COLO668 (cell line): ENCODE measurements around the gene CT45A1.
"Not testable (repeated sequence)": the region's sequence is repeated elsewhere in the genome, so short reads cannot be mapped to it uniquely, and the experiment has no call there.

Source experiments
- DNase-seq: peaks from one replicate; lab custom pipeline; 2025; ENCODE audit not compliant: unreplicated experiment; lab: John Stamatoyannopoulos, UW

CT45A1 gene, protein sequence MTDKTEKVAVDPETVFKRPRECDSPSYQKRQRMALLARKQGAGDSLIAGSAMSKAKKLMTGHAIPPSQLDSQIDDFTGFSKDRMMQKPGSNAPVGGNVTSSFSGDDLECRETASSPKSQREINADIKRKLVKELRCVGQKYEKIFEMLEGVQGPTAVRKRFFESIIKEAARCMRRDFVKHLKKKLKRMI

DNA sequence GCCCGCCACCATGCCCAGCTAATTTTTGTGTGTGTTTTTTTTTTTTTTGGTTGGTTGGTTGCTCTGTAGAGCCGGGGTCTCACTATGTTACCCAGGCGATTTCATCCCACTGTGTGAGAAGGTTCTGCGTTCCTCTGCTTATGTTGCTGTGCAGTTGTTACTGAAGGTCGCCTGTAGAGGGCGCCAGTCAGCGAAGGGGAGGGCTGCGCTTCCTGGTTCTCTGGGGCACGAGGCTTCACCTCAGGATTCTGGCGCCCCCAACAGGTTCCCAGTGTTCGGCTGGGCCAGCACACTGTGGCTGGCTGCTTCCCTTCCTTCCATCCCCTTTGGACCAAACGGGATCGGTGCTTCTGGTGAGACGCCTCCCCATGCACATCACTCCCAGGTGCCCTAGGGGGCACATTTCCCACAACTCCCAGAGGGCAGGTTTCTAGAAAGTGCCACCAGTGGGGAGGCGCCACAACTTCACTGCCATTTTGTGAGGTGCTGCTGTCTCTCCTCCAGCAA is at the start of gene CT45A1:
TSS of gene CT45A1 (plus strand) at position 457 of the 507 bp plus-strand sequence. CDS start 5,302 bp downstream, outside the sequence.
- DNase-seq = peak; percentile 0

DNA sequence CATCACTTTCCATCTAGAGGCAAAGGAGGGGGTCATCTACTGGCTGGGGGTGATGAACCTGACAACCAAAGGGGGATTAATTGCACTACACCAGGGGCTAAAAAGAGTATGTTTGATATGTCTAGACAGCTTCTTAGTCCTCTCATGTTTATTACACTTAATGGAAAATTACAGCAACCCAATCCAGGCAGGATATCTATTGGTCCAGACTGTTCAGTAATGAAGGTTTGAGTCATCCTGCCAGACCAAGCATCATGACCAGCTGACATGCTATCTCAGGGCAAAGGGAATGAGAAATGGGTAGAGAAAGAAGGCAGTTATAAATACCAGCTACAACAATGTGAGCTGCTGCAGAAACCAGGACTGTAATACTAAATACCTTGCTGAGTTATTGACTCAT is 40.5 kb upstream of the CT45A1 start:
- not testable (repeated sequence) for DNase-seq

DNA sequence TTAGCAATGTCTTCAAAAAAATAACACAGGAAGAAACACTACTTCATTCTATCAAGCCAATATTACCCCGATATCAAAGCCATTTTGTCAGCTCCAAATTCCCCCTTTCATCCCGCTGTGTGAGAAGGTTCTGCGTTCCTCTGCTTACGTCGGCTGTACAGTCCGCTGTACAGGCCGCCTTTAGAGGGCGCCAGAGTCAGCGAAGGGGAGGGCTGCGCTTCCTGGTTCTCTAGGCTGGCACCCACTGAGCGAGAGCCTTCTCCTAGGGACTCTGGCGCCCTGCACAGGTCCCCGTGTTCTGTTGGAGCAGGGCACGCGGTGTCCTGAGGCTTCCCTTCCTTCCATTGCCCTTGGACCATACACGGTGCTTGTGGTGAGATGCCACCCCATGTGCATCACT is 25.3 kb upstream of the CT45A1 start:
- peak; percentile 19 for DNase-seq

DNA sequence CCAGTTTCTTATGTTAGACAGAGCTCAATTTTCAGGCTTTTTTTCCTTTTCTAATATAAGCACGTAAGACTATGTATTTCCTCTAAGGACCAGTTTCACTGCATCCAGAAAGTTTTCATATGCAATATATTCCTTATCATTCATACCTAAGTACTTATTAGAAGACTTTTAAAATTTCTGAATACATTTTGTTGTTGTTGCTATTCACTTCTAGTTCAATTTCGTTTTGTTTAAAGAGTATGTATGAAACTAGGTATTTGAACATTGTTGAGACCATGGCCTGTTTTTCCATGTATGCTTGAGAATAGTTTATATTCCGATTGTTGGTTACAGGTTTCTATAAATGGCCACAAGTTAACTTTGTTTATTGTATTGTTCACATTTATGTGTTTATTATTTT is 18.0 kb upstream of the CT45A1 start:
- no peak for DNase-seq

DNA sequence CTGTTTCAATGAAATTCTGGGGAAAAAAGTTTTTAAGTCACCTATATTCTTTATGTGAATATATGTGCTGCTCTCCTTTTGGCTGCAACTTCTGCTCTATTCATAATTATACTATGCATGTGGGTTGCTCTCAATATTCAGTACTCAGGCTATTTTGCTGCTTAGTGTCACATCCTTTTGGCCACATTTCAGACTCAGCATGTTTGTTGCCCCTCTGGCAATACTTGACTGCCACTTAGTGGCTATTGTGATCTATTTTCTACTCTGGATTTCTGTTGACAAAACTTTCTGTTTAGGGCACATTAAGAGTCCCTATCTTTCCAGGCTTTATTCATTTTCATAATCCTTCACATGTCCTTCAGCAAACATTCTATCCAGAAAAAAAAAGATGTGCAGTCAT is 15.8 kb upstream of the CT45A1 start:
- DNase-seq = no peak

DNA sequence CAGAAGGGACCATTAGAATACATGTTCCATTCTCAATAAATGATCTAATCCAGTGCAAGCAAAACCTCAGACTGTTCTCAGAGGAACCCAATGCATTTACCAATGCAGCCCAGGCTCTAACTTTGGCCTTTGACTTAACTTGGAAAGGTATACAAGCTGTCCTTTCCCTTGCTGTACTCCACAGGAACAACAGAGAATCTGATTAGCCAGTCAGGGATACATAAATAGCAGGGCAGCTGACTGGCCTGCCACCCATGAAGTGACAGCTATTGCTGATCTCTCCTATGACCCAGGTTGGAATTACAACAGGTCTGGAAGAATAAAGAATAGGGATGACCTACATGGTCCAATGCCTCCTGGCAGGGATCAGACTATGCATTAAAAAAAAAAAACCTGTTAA is 14.5 kb upstream of the CT45A1 start:
- no peak for DNase-seq

DNA sequence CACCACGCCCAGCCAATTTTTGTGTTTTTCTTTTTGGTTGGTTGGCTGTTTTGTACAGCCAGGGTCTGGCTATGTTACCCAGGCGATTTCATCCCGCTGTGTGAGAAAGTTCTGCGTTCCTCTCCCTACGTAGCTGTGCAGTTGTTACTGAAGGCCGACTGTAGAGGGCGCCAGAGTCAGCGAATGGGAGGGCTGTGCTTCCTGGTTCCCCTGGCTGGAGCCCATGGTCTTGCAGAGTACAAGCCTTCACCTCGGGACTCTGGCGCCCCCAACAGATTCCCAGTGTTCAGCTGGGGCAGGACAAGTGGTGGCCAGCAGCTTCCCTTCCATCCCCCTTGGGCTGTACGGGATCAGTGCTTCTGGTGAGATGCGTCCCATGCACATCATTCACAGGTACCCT is 5.6 kb upstream of the CT45A1 start:
- DNase-seq = peak; percentile 4

DNA sequence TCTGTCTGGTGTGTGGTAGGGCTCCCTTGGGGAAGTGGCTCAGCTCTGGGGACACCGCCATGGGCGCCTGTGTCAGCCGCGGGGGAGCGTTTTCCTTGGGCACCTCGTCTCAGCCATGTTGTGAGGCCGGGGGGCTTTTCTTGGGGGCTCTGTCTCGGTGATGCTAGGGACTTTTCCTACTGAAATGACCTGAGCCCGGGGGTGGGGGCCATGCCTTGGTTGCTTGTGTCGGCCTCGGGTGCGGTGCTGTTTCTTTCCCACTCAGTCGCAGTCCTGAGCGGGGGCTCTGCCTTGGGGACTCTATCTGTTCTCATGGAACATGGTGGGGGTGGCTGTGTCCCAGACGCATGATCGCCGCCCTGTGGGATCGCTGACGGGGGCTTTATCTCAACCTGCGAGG is 356 bp downstream of the CT45A1 start:
- DNase-seq = no peak

DNA sequence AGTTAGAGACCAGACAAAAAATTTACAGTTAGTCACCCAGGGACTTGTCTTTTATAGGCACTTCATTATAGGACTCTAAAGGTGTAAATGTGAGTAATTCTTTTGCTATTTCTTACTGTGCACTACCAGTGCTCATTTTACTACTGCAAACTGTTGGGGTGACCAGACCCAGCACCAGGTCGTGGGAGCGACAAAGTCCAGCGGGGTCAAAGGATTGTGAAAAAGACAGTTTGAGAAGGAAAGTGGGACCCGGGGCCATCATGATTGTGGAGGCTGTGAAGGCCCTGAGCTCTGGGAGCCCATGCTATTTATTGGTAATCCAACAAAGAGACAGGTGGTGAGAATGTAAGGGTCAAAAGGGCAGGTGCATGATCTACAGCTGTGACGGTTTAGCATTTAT is 21.2 kb downstream of the CT45A1 start:
- not testable (repeated sequence) for DNase-seq

DNA sequence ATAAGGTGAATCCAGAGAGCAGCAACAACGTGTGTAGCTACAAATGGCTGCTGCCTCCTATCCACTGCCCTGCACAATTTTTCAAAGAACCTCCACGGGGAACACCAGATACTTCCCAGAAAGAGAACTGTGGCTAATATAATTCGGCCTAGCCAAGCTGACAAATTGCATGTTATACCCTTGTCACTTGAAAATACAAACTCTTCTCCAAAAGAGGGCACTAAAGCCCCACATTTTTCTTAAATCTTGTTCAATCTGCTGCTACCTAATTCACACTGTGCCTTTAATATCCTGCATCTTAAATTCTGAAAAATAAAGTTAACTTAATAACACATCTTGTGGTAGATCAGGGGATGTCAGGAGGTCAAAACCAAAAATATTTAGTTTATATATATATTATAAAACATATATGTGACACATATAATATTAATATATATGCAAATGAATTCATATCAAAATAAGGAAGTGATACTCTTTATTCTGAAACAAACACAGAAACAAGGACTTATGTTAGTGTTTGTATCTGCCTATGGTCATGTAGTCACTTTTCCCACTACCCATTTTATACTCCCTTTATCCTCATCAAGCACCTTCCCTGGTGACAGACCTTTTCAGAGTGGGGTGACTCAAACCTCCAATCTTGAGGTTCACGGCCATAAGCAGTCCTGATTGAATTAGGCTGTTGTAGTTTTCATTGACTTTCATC is 24.1 kb downstream of the CT45A1 start:
- no peak for DNase-seq

DNA sequence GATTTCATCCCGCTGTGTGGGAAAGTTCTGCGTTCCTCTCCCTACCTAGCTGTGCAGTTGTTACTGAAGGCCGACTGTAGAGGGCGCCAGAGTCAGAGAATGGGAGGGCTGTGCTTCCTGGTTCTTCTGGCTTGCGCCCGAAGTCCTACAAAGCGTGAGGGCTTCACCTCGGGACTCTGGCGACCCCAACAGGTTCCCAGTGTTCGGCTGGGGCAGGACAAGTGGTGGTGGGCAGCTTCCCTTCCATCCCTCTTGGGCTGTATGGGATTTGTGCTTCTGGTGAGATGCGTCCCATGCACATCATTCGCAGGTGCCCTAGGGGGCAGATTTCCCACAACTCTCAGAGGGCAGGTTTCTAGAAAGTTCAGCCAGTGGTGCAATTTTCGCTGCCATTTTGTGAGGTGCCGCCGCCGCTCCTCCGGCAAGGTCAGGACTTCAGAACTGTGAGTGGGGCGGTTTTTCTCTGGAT is 27.3 kb downstream of the CT45A1 start:
- DNase-seq = no peak

DNA sequence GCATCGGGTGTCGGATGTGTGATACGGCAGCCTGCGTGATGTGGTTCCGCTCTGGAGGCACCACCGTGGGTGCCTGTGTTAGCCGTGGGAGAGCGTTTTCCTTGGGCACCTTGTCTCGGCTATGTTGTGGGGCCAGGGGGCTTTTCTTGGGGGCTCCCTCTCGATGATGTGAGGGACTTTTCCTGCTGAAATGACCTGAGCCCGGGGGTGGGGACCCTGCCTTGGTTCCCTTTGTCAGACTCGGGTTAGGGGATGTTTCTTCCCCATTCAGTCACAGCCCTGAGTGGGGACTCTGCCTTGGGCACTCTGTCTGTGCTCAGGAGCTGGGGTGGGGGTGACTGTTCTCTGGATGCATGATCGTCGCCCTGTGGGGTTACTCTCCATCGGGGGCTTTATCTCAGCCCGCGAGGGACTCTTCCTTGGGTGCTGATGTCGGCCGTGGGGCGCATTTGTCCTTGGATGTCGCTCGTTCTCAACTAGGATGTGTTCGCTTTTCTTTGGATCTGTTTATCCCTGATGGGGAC is 27.8 kb downstream of the CT45A1 start:
- DNase-seq = no peak

DNA sequence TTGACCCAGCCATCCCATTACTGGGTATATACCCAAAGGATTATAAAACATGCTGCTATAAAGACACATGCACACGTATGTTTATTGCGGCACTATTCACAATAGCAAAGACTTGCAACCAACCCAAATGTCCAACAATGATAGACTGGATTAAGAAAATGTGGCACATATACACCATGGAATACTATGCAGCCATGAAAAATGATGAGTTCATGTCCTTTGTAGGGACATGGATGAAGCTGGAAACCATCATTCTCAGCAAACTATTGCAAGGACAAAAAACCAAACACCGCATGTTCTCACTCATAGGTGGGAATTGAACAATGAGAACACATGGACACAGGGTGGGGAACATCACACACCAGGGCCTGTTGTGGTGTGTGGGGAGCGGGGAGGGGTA is 31.3 kb downstream of the CT45A1 start:
- not testable (repeated sequence) for DNase-seq

DNA sequence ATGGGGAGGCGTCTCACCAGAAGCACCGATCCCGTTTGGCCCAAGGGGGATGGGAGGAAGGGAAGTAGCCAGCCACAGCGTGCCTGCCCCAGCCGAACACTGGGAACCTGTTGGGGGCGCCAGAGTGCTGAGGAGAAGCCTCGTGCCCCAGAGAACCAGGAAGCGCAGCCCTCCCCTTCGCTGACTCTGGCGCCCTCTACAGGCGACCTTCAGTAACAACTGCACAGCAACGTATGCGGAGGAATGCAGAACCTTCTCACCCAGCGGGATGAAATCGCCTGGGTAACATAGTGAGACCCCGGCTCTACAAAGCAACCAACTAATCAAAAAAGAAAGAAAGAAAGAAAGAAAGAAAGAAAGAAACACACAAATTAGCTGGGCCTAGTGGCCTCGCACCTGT is 54.7 kb downstream of the CT45A1 start, which contains the start of gene CT45A3:
TSS of gene CT45A3 (minus strand) at position 101 of the 400 bp plus-strand sequence. CDS start 3,747 bp downstream, outside the sequence.
- DNase-seq = not testable (repeated sequence)
